ENCODE data around the gene SELENBP1.
"Not testable (repeated sequence)": the region's sequence is repeated elsewhere in the genome, so short reads cannot be mapped to it uniquely, and the experiment has no call there.

DNA sequence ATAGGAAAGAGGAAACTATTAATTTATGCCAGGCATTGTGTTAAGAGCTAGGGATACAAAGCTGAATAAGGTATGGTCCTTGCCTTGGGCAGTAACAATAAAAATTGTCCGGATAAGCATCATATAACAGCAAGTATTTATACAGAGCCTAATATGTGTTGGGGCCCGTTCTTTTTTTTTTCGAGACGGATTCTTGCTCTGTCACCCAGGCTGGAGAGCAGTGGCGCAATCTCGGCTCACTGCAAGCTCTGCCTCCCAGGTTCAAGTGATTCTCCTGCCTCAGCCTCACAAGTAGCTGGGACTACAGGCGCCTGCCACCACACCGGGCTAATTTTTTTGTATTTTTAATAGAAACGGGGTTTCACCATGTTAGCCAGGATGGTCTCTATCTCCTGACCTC is 22.2 kb downstream of the SELENBP1 start:
- not testable (repeated sequence) for TF ChIP-seq POLR2A (IDR thresholded peaks at IDR 0.05)
- TF ChIP-seq, protein P1, sequence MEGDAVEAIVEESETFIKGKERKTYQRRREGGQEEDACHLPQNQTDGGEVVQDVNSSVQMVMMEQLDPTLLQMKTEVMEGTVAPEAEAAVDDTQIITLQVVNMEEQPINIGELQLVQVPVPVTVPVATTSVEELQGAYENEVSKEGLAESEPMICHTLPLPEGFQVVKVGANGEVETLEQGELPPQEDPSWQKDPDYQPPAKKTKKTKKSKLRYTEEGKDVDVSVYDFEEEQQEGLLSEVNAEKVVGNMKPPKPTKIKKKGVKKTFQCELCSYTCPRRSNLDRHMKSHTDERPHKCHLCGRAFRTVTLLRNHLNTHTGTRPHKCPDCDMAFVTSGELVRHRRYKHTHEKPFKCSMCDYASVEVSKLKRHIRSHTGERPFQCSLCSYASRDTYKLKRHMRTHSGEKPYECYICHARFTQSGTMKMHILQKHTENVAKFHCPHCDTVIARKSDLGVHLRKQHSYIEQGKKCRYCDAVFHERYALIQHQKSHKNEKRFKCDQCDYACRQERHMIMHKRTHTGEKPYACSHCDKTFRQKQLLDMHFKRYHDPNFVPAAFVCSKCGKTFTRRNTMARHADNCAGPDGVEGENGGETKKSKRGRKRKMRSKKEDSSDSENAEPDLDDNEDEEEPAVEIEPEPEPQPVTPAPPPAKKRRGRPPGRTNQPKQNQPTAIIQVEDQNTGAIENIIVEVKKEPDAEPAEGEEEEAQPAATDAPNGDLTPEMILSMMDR (IDR thresholded peaks at IDR 0.05) = not testable (repeated sequence)
